Vagina (tissue), 2 donors: Measurements from ENCODE around the gene RAC3. TPM values are rescaled to one million over a fixed set of nuclear protein-coding genes. Genes with fewer than 3 reads are reported as not detected.

ENCODE experiments used
- DNase-seq, 2 donors: peaks; one replicate each; pipeline ENCODE4 v3.0.0-alpha.2; 2017; ENCODE audit errors: extremely low spot score in 2 of 2
- H3K27ac ChIP-seq: fragments of 200-600 bp; sonication (generic); one replicate; pipeline ENCODE4 v1.5.1; 2019
- H3K27me3 ChIP-seq: fragments of 200-600 bp; sonication (generic); one replicate; pipeline ENCODE4 v1.5.1; 2019
- H3K36me3 ChIP-seq, 2 donors: fragments of 200-600 bp; sonication (generic); one replicate each; pipeline ENCODE4 v1.5.1; 2017 to 2019
- H3K4me1 ChIP-seq: fragments of 200-600 bp; sonication (generic); one replicate; pipeline ENCODE4 v1.5.1; 2019
- H3K4me3 ChIP-seq, 2 donors: fragments of 200-600 bp; sonication (generic); 1 replicate in 1 of 2; 2 replicates in 1 of 2; pipeline ENCODE4 v1.5.1; 2016 to 2019
- H3K9me3 ChIP-seq: fragments of 200-600 bp; sonication (generic); one replicate; pipeline ENCODE4 v1.5.1; 2019
- POLR2A ChIP-seq, 2 donors: fragments of 450-650 bp; IDR thresholded peaks; one replicate each; pipeline ENCODE4 v1.6.1; 2017; ENCODE audit warnings: antibody characterized with exemption in 2 of 2, mild to moderate bottlenecking in 2 of 2, moderate library complexity in 2 of 2
- POLR2AphosphoS5 ChIP-seq, 2 donors: sonication (generic); formaldehyde crosslinking; IDR thresholded peaks; one replicate each; pipeline ENCODE4 v1.9.0; 2017; ENCODE audit warnings: antibody characterized with exemption in 2 of 2, mild to moderate bottlenecking in 2 of 2, low read depth in 1 of 2; ENCODE audit not compliant: insufficient read depth in 1 of 2
- intact Hi-C: fragments of 100-400 bp; cut with DNase I; formaldehyde crosslinking; loops from one replicate; pipeline ENCODE4 v1.15.1; 2023
- total RNA-seq: library from RNA; depleted of rRNA; stranded (reverse); fragments of >200 nt; gene quantifications from one replicate; pipeline ENCODE4 v1.2.3, GENCODE V29; 2016
- TF ChIP-seq, protein P1 (sequence below), 3 experiments: fragments of 450-650 bp in 2 of 3; fragments of 200-600 bp in 1 of 3; sonication (generic) in 1 of 3; IDR thresholded peaks; one replicate each; pipeline ENCODE4 v1.5.1; 2017 to 2019; ENCODE audit warnings: antibody characterized with exemption in 3 of 3, mild to moderate bottlenecking in 2 of 3, moderate library complexity in 2 of 3

RAC3 gene
- total RNA-seq, 1 donor from 2014 or later: 12.8 TPM

DNA sequence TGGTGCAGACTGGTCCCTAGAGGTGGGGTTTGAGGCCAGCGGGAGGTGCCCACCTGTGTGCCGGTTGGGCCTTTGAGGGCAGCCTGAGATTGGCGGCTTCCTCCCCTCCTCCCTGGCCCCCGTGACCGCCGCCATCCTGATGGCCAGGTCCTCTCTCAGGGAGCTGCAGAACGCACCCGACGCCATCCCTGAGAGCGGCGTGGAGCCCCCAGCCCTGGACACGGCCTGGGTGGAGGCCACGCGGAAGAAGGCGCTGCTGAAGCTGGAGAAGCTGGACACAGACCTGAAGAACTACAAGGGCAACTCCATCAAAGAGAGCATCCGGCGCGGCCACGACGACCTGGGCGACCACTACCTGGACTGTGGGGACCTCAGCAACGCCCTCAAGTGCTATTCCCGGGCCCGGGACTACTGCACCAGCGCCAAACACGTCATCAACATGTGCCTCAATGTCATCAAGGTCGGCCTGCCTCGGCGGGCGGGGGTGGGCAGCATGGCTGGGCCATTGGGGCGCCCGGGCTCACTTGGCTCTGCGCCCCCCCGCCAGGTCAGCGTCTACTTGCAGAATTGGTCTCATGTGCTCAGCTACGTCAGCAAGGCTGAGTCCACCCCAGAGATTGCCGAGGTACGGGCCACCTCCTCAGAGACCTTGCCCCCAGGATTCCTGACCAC lies 23.0 kb downstream of the RAC3 start:
- H3K9me3 ChIP-seq: no peaks in the 10 kb centered on the region
- H3K27me3 ChIP-seq: no peaks in the 10 kb centered on the region
- TF ChIP-seq POLR2AphosphoS5 (IDR thresholded peaks at IDR 0.05; ENCODE audit: insufficient read depth in 1 of 2, low read depth in 1 of 2) (no peak), POLR2A (IDR thresholded peaks at IDR 0.05) (no peak)
- TF ChIP-seq, protein P1, sequence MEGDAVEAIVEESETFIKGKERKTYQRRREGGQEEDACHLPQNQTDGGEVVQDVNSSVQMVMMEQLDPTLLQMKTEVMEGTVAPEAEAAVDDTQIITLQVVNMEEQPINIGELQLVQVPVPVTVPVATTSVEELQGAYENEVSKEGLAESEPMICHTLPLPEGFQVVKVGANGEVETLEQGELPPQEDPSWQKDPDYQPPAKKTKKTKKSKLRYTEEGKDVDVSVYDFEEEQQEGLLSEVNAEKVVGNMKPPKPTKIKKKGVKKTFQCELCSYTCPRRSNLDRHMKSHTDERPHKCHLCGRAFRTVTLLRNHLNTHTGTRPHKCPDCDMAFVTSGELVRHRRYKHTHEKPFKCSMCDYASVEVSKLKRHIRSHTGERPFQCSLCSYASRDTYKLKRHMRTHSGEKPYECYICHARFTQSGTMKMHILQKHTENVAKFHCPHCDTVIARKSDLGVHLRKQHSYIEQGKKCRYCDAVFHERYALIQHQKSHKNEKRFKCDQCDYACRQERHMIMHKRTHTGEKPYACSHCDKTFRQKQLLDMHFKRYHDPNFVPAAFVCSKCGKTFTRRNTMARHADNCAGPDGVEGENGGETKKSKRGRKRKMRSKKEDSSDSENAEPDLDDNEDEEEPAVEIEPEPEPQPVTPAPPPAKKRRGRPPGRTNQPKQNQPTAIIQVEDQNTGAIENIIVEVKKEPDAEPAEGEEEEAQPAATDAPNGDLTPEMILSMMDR (IDR thresholded peaks at IDR 0.05): no peak
- intact Hi-C loops: no loop called here
- H3K4me3 ChIP-seq: no peak overlapping the region
- H3K36me3 ChIP-seq: peaks cover 0 to 52% of the 10 kb centered on the region in 2 donors
- peaks cover 37% of the 10 kb centered on the region for H3K4me1 ChIP-seq
- no peak overlapping the region for H3K27ac ChIP-seq
- no peak for DNase-seq

DNA sequence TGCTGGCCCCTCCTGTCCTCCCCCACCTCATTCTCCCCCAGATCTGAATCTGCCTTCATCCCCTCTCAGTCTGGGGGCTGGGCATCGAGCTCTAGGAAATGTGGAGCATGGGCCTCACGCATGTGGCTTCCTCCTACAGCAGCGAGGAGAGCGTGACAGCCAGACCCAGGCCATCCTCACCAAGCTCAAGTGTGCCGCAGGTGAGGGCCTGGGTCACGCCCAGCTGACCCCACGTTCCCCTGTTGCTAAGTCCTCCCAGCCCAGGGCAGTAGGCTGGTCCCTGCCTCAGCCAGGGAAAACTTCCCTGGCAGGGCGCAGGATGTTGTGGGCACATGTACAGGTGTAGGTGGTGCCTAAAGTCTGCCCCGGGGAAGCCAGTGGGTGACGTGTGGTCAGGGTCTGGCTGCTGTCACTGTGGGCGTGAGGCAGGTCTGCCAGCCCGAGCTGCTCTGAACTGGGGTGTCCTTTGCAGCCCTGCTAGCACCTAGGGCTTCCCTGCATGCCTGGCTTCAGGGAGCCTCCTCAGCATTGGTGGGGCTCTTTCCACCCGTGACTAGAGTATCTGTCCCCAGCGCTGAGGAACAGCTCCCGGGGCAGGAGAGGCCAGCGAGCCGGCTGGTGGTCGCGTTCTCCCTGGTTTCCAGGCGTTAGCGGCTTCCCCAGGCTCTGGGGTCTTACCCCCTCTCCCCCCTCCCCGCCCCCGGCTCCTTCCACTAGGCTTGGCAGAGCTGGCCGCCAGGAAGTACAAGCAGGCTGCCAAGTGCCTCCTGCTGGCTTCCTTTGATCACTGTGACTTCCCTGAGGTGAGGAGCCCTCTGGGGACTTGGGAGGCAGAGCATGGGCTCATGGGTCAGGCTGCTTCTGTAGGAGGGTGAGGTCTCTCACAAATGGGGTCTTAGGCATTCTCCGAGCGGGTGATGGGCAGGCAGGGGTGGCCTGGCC lies 23.8 kb downstream of the RAC3 start:
- H3K27me3 ChIP-seq: no peaks in the 10 kb centered on the region
- TF ChIP-seq POLR2A (IDR thresholded peaks at IDR 0.05) (no peak), POLR2AphosphoS5 (IDR thresholded peaks at IDR 0.05; ENCODE audit: insufficient read depth in 1 of 2, low read depth in 1 of 2) (no peak)
- TF ChIP-seq, protein P1 (IDR thresholded peaks at IDR 0.05): no peak
- intact Hi-C loops: no loop called here
- no peak overlapping the region for H3K27ac ChIP-seq
- H3K36me3 ChIP-seq: peaks cover 0 to 52% of the 10 kb centered on the region in 2 donors
- DNase-seq: no peak
- H3K4me3 ChIP-seq: no peak overlapping the region
- H3K4me1 ChIP-seq: peaks cover 29% of the 10 kb centered on the region
- H3K9me3 ChIP-seq: no peaks in the 10 kb centered on the region

DNA sequence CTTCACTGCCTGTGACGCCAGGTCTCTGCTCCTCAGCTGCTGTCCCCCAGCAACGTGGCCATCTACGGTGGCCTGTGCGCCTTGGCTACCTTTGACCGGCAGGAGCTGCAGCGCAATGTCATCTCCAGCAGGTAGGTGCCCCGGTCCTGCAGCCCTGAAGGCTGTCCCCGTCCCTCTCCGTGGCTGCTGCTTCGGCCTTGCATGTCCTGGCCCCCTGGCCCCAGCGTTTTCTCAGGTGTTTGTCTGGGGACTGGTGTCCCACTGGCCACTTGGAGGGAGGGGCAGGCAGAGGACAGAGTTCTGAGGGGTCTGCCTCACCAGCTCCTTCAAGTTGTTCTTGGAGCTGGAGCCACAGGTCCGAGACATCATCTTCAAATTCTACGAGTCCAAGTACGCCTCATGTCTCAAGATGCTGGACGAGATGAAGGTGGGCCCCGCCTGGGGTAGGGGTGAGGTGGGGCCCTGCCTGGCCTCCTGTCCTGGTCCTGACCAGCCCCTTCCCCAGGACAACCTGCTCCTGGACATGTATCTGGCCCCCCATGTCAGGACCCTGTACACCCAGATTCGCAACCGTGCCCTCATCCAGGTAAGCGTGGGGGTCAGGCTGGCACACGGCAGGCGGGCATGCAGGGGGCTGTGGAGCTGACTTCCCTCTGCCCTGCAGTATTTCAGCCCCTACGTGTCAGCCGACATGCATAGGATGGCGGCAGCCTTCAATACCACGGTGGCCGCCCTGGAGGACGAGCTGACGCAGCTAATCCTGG lies 24.7 kb downstream of the RAC3 start:
- Histone ChIP-seq H3K27ac (no peak overlapping the region), H3K9me3 (no peaks in the 10 kb centered on the region), H3K36me3 (peaks cover 0 to 61% of the 10 kb centered on the region in 2 donors), H3K4me1 (peaks cover 20% of the 10 kb centered on the region), H3K27me3 (no peaks in the 10 kb centered on the region), H3K4me3 (no peak overlapping the region)
- DNase-seq: no peak
- TF ChIP-seq POLR2A (IDR thresholded peaks at IDR 0.05): no peak
- TF ChIP-seq POLR2AphosphoS5 (IDR thresholded peaks at IDR 0.05; ENCODE audit: insufficient read depth in 1 of 2, low read depth in 1 of 2): no peak
- TF ChIP-seq, protein P1 (IDR thresholded peaks at IDR 0.05): no peak
- intact Hi-C loops: no loop called here

DNA sequence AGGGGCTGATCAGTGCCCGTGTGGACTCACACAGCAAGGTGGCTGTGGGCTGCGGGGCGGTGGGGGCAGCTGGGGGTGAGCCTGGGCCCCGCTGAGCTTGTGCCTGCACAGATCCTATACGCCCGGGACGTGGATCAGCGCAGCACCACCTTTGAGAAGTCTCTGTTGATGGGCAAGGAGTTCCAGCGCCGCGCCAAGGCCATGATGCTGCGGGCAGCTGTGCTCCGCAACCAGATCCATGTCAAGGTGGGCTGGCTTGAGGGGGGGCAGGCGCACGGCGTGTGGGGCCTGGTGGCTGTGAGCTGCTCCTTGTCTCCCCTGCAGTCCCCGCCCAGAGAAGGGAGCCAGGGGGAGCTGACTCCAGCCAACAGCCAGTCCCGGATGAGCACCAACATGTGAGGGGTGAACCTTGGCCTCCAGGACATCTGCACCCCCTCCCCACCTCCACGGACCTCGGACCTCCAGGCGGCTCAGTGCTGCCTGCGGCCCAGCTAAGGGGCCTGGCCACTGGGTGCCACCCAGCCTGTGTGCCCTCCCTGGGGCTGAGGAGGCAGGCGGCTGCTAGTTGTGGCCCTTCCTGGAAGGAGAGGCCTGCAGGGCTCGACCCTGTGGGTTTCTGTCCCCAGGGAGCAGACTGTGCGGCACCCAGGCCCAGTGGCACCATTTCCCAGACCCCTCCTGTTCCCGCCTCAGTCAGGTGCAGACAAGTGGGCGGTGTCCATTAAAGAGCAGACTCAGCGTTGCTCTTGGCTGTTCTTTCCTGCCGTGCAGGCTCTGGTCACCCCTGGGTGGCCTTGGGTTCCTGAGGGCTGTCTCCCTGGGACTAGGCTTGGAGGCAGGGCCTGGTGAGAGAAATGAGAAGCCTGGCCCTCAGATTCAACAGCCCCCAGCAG lies 25.5 kb downstream of the RAC3 start:
- Histone ChIP-seq H3K4me1 (peaks cover 19% of the 10 kb centered on the region), H3K9me3 (no peaks in the 10 kb centered on the region), H3K4me3 (no peak overlapping the region), H3K27me3 (no peaks in the 10 kb centered on the region), H3K36me3 (peaks cover 0 to 69% of the 10 kb centered on the region in 2 donors), H3K27ac (no peak overlapping the region)
- intact Hi-C loops: no loop called here
- TF ChIP-seq POLR2AphosphoS5 (IDR thresholded peaks at IDR 0.05; ENCODE audit: insufficient read depth in 1 of 2, low read depth in 1 of 2): no peak
- TF ChIP-seq, protein P1 (IDR thresholded peaks at IDR 0.05): no peak
- no peak for TF ChIP-seq POLR2A (IDR thresholded peaks at IDR 0.05)
- DNase-seq: no peak
